ENCODE measurements around the gene SHKBP1. TPM values are rescaled to one million over a fixed set of nuclear protein-coding genes. Genes with fewer than 3 reads are reported as not detected.

The SHKBP1 gene
- total and polyA plus RNA-seq, 10 of the 15 experiments (the other 5 are each of a cell fraction or from before 2014, with no cell fraction given) = 2.3 to 123 (median 67.0) TPM

DNA sequence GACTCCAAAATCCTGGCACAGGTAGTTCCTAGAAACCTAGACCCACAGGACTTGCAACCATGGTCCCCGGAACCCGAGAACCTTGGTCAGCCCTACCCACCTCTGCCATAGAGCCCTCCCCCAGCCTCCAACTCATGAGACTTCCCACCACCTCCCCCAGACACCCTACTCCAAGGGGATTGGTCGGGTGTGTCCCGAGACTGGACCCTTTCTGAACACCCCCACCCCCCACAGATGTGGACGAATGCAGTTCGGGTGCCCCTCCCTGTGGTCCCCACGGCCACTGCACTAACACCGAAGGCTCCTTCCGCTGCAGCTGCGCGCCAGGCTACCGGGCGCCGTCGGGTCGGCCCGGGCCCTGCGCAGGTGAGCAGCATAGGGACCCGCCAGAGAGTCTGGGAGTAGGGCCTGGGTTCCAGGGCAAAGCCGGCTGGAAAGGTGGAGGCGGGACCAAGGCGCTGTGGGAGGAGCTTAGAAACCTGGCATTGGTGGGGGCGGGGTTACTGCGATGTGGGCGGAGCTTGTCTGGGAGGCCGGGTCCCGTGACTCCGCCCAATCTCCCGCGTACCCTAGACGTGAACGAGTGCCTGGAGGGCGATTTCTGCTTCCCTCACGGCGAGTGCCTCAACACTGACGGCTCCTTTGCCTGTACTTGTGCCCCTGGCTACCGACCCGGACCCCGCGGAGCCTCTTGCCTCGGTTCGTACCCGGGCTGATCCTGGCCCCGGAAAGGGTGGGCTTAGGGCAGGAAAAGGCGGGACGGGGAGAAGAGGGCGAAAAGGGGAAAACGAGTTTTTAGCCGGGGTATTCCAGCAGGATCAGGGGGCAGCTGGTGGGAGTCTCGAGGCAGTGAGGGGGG lies 36.4 kb downstream of the SHKBP1 start (continued):
- TF ChIP-seq BACH1 (IDR thresholded peaks at IDR 0.05; ENCODE audit: borderline replicate concordance) = no peak
- TF ChIP-seq NR2C1 (IDR thresholded peaks at IDR 0.05) = no peak
- TF ChIP-seq MXI1 (IDR thresholded peaks at IDR 0.05; ENCODE audit: low read depth, low read length) = no peak
- TF ChIP-seq RAD21 (IDR thresholded peaks at IDR 0.05; ENCODE audit: insufficient read depth, low read depth, low read length) = no peak
- no peak for TF ChIP-seq SMARCA5 (IDR thresholded peaks at IDR 0.05)
- TF ChIP-seq KDM1A (IDR thresholded peaks at IDR 0.05; ENCODE audit: borderline replicate concordance) = no peak
- no peak for TF ChIP-seq KLF5 (IDR thresholded peaks at IDR 0.05; ENCODE audit: partially characterized antibody)
- no peak for TF ChIP-seq MTA3 (IDR thresholded peaks at IDR 0.05; ENCODE audit: borderline replicate concordance, low read length)
- TF ChIP-seq MEF2B (IDR thresholded peaks at IDR 0.05; ENCODE audit: partially characterized antibody, poor library complexity, severe bottlenecking) = no peak
- TF ChIP-seq RELA (IDR thresholded peaks at IDR 0.05; ENCODE audit: borderline replicate concordance, partially characterized antibody) = peak; percentile 48
- TF ChIP-seq, protein P1, sequence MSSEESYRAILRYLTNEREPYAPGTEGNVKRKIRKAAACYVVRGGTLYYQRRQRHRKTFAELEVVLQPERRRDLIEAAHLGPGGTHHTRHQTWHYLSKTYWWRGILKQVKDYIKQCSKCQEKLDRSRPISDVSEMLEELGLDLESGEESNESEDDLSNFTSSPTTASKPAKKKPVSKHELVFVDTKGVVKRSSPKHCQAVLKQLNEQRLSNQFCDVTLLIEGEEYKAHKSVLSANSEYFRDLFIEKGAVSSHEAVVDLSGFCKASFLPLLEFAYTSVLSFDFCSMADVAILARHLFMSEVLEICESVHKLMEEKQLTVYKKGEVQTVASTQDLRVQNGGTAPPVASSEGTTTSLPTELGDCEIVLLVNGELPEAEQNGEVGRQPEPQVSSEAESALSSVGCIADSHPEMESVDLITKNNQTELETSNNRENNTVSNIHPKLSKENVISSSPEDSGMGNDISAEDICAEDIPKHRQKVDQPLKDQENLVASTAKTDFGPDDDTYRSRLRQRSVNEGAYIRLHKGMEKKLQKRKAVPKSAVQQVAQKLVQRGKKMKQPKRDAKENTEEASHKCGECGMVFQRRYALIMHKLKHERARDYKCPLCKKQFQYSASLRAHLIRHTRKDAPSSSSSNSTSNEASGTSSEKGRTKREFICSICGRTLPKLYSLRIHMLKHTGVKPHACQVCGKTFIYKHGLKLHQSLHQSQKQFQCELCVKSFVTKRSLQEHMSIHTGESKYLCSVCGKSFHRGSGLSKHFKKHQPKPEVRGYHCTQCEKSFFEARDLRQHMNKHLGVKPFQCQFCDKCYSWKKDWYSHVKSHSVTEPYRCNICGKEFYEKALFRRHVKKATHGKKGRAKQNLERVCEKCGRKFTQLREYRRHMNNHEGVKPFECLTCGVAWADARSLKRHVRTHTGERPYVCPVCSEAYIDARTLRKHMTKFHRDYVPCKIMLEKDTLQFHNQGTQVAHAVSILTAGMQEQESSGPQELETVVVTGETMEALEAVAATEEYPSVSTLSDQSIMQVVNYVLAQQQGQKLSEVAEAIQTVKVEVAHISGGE (CRISPR knock-in tag; IDR thresholded peaks at IDR 0.05) = peak; percentile 65
- TF ChIP-seq, protein P2, sequence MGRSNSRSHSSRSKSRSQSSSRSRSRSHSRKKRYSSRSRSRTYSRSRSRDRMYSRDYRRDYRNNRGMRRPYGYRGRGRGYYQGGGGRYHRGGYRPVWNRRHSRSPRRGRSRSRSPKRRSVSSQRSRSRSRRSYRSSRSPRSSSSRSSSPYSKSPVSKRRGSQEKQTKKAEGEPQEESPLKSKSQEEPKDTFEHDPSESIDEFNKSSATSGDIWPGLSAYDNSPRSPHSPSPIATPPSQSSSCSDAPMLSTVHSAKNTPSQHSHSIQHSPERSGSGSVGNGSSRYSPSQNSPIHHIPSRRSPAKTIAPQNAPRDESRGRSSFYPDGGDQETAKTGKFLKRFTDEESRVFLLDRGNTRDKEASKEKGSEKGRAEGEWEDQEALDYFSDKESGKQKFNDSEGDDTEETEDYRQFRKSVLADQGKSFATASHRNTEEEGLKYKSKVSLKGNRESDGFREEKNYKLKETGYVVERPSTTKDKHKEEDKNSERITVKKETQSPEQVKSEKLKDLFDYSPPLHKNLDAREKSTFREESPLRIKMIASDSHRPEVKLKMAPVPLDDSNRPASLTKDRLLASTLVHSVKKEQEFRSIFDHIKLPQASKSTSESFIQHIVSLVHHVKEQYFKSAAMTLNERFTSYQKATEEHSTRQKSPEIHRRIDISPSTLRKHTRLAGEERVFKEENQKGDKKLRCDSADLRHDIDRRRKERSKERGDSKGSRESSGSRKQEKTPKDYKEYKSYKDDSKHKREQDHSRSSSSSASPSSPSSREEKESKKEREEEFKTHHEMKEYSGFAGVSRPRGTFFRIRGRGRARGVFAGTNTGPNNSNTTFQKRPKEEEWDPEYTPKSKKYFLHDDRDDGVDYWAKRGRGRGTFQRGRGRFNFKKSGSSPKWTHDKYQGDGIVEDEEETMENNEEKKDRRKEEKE (IDR thresholded peaks at IDR 0.05) = no peak
- TF ChIP-seq, protein P3, sequence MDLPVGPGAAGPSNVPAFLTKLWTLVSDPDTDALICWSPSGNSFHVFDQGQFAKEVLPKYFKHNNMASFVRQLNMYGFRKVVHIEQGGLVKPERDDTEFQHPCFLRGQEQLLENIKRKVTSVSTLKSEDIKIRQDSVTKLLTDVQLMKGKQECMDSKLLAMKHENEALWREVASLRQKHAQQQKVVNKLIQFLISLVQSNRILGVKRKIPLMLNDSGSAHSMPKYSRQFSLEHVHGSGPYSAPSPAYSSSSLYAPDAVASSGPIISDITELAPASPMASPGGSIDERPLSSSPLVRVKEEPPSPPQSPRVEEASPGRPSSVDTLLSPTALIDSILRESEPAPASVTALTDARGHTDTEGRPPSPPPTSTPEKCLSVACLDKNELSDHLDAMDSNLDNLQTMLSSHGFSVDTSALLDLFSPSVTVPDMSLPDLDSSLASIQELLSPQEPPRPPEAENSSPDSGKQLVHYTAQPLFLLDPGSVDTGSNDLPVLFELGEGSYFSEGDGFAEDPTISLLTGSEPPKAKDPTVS (IDR thresholded peaks at IDR 0.05; ENCODE audit: low read depth, low read length) = no peak
- TF ChIP-seq LARP7 (IDR thresholded peaks at IDR 0.05) = peak; percentile 41
- TF ChIP-seq ZNF217 (IDR thresholded peaks at IDR 0.05) = no peak
- 0 out of 2 replicates have a peak, but pooled peaks have one; percentile 41 for TF ChIP-seq TARDBP (IDR thresholded peaks at IDR 0.05; ENCODE audit: borderline replicate concordance)
- no peak for TF ChIP-seq CEBPB (IDR thresholded peaks at IDR 0.05; ENCODE audit: borderline replicate concordance in 1 of 2, low read depth in 2 of 2, low read length in 2 of 2)
- TF ChIP-seq FOXK2 (IDR thresholded peaks at IDR 0.05) = no peak
- TF ChIP-seq, protein P4, sequence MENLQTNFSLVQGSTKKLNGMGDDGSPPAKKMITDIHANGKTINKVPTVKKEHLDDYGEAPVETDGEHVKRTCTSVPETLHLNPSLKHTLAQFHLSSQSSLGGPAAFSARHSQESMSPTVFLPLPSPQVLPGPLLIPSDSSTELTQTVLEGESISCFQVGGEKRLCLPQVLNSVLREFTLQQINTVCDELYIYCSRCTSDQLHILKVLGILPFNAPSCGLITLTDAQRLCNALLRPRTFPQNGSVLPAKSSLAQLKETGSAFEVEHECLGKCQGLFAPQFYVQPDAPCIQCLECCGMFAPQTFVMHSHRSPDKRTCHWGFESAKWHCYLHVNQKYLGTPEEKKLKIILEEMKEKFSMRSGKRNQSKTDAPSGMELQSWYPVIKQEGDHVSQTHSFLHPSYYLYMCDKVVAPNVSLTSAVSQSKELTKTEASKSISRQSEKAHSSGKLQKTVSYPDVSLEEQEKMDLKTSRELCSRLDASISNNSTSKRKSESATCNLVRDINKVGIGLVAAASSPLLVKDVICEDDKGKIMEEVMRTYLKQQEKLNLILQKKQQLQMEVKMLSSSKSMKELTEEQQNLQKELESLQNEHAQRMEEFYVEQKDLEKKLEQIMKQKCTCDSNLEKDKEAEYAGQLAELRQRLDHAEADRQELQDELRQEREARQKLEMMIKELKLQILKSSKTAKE (IDR thresholded peaks at IDR 0.05; ENCODE audit: low read depth, poor library complexity, severe bottlenecking) = no peak
- peak; percentile 37; the same call in 1 of the 2 replicates for TF ChIP-seq RB1 (IDR thresholded peaks at IDR 0.05; ENCODE audit: borderline replicate concordance)
